GM12878 (cell line): Measurements from ENCODE around the gene PDX1. TPM values are rescaled to one million over a fixed set of nuclear protein-coding genes. Genes with fewer than 3 reads are reported as not detected.

Experiments used
- ATAC-seq: fragments of 200-7000 bp; cut with Tn5 transposase; 3 replicates; pipeline ENCODE4 v1.9.1; 2020; ENCODE audit warnings: mild to moderate bottlenecking, moderate library complexity
- BruUV-seq: library from RNA; stranded (reverse); fragments of 400-500 nt; replicated peaks from 2 replicates; lab custom pipeline; 2021; lab: Mats Ljungman, UMichigan
- CTCF ChIA-PET: fragments of 300-600 bp; sonication (Branson Sonifier 250); formaldehyde crosslinking; extraction: SDS; loops from one replicate; lab custom pipeline; 2021; ENCODE audit warnings: inconsistent platforms; lab: Yijun Ruan, JAX
- POLR2A ChIA-PET: fragments of 350-600 bp; formaldehyde crosslinking; extraction: SDS; loops from one replicate; lab custom pipeline; 2021; ENCODE audit warnings: inconsistent platforms; lab: Charles Lee
- RAD21 ChIA-PET: fragments of 300-600 bp; sonication (Branson Sonifier 250); formaldehyde crosslinking; loops from one replicate; lab custom pipeline; 2023; ENCODE audit warnings: antibody characterized with exemption; ENCODE audit not compliant: unreplicated experiment; lab: Charles Lee
- SMC1A ChIA-PET: fragments of 300-600 bp; sonication (Branson Sonifier 250); formaldehyde crosslinking; loops from one replicate; lab custom pipeline; 2023; ENCODE audit not compliant: unreplicated experiment, uncharacterized antibody; lab: Charles Lee
- DNase-seq: peaks from one replicate; pipeline ENCODE4 v3.0.0-alpha.2; 2011; ENCODE audit warnings: low read depth, low spot score
- FAIRE-seq: peaks from 3 replicates; lab custom pipeline; 2011; peaks lifted over from hg19 to GRCh38; lab: Jason Lieb, UNC
- H2AFZ ChIP-seq: 2 replicates; pipeline ENCODE4 v1.6.0; 2011; ENCODE audit warnings: low read depth, low read length, control low read depth; ENCODE audit not compliant: control insufficient read depth
- H3K27ac ChIP-seq: 2 replicates; pipeline ENCODE4 v1.5.1; 2011; ENCODE audit warnings: control low read depth; ENCODE audit not compliant: control insufficient read depth, insufficient read depth
- H3K27me3 ChIP-seq, 2 experiments: replicated peaks in 1 of 2; 2 replicates each; pipeline versions ENCODE4 v1.6.0 to v1.6.1; 2011; ENCODE audit warnings: low read length in 1 of 2; ENCODE audit not compliant: control insufficient read depth in 2 of 2, insufficient read depth in 2 of 2
- H3K36me3 ChIP-seq, 2 experiments: 2 replicates each; pipeline ENCODE4 v1.5.1; 2011; ENCODE audit warnings: low read length in 1 of 2; ENCODE audit not compliant: control insufficient read depth in 2 of 2, insufficient read depth in 2 of 2
- H3K4me1 ChIP-seq: 2 replicates; pipeline ENCODE4 v1.6.1; 2011; ENCODE audit warnings: mild to moderate bottlenecking, low read length, moderate library complexity, mixed read lengths; ENCODE audit not compliant: control insufficient read depth, insufficient read depth
- H3K4me2 ChIP-seq: 2 replicates; pipeline ENCODE4 v1.6.0; 2011; ENCODE audit warnings: control low read depth; ENCODE audit not compliant: control insufficient read depth, insufficient read depth
- H3K4me3 ChIP-seq: fragments of 200-600 bp; sonication (generic); 2 replicates; pipeline ENCODE4 v1.5.1; 2016
- H3K79me2 ChIP-seq: 2 replicates; pipeline ENCODE4 v1.6.0; 2011; ENCODE audit warnings: low read length; ENCODE audit not compliant: control insufficient read depth, insufficient read depth
- H3K9ac ChIP-seq: 2 replicates; pipeline ENCODE4 v1.8.0; 2011; ENCODE audit warnings: low read length, control low read depth, mixed read lengths; ENCODE audit not compliant: control insufficient read depth, insufficient read depth
- H3K9me3 ChIP-seq: replicated peaks from 3 replicates; pipeline ENCODE4 v1.5.1; 2011; ENCODE audit warnings: mild to moderate bottlenecking, low read length; ENCODE audit not compliant: control insufficient read depth, insufficient read depth
- H4K20me1 ChIP-seq: 2 replicates; pipeline ENCODE4 v1.6.0; 2011; ENCODE audit not compliant: control insufficient read depth, insufficient read depth
- POLR2A ChIP-seq: IDR thresholded peaks from 2 replicates; pipeline ENCODE4 v1.6.1; 2011; ENCODE audit warnings: low read depth, mild to moderate bottlenecking, low read length
- SMAD1 ChIP-seq: fragments of 450-650 bp; IDR thresholded peaks from 2 replicates; pipeline ENCODE4 v1.6.1; 2018; ENCODE audit warnings: mild to moderate bottlenecking, low read depth; ENCODE audit not compliant: partially characterized antibody
- SUZ12 ChIP-seq: fragments of 200-600 bp; sonication (generic); IDR thresholded peaks from one replicate; pipeline ENCODE4 v1.6.1; 2018; ENCODE audit warnings: antibody characterized with exemption, mild to moderate bottlenecking; ENCODE audit not compliant: unreplicated experiment
- WGBS: methylation state at CpG from one replicate; pipeline ENCODE4 v1.1.6; 2016; ENCODE audit warnings: low lambda C conversion rate; ENCODE audit not compliant: insufficient replicate concordance, insufficient coverage; ENCODE audit errors: missing lambda C conversion rate; 5-methylcytosine and 5-hydroxymethylcytosine counted together
- in situ Hi-C: fragments of 300-500 bp; cut with MboI; formaldehyde crosslinking; loops from 9 replicates; pipeline ENCODE4 v1.14.3; 2018; ENCODE audit warnings: mixed read lengths
- intact Hi-C: fragments of 100-400 bp; cut with micrococcal nuclease; formaldehyde crosslinking; loops from one replicate; pipeline ENCODE4 v1.14.2; 2022; ENCODE audit not compliant: unreplicated experiment
- polyA plus RNA-seq, 11 experiments: library from polyadenylated mRNA; depleted of rRNA in 4 of 11; unstranded in 6 of 11; stranded (reverse) in 5 of 11; fragments of >200 nt; fragmentation: Nextera tagmentation in 4 of 11; fragmentation: Illumina TruSeq in 1 of 11; extraction: Ambion mirVana in 4 of 11; extraction: Trizol in 1 of 11; gene quantifications; 1 replicate in 1 of 11; 2 replicates in 10 of 11; pipeline versions ENCODE4 v1.2.1 to v1.2.3, GENCODE V29; 2011 to 2016; ENCODE audit warnings: inconsistent platforms in 2 of 11, missing spikeins in 2 of 11, low read depth in 1 of 11
- total RNA-seq, 4 experiments: library from RNA; depleted of rRNA in 3 of 4; stranded (reverse); fragments of >200 nt in 3 of 4; fragmentation: Illumina TruSeq in 1 of 4; extraction: Trizol in 1 of 4; gene quantifications; 2 replicates each; pipeline versions ENCODE4 v1.2.1 to v1.2.3, GENCODE V29; 2013 to 2021
- TF ChIP-seq, protein P1 (sequence below): fragments of 150-350 bp; IDR thresholded peaks from 2 replicates; pipeline ENCODE4 v1.6.1; 2014; ENCODE audit warnings: mild to moderate bottlenecking, low read depth, low read length

PDX1 gene
- total and polyA plus RNA-seq, 10 of the 15 experiments (the other 5 are each of a cell fraction or from before 2014, with no cell fraction given) = 0.02 to 0.03 TPM; not detected in 8

DNA sequence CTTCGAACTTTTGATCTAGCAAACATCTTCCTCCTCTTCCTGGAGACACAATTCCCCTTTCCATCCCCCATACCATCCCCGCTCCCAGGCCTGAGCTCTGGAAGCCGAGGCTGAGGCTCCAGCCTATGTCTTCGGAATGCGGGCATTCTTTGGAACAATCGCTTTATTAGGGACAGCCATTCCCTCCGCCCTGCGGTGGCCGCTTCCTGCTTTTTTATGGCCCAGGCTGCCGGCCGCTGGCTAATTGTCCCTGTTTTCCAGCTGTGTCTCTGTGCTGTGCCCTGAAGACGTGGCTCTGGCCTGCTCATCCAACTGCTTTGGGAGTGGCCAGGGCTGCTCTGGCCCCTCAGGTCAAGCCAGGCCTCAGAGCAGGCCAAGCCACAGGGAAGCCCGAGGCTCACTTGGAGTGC, 51.4 kb downstream of the PDX1 start:
- H3K27me3 ChIP-seq = peaks cover 20 to 34% of the 10 kb centered on the region in 2 experiments
- BruUV-seq = no TSS peak
- H4K20me1 ChIP-seq = no peaks in the 10 kb centered on the region
- H3K79me2 ChIP-seq = no peaks in the 10 kb centered on the region
- ATAC-seq (no peak), FAIRE-seq (no peak), DNase-seq (no peak)
- no peak overlapping the region for H3K4me3 ChIP-seq
- CTCF ChIA-PET = interaction anchor here (0.9 to 1.1 kb wide), 2 partner anchors 12 to 141 kb away, joined by 3 read pairs; no protein-coding TSS in a partner anchor
- no peaks in the 10 kb centered on the region for H3K4me1 ChIP-seq
- no peak overlapping the region for H3K27ac ChIP-seq
- no peak overlapping the region for H2AFZ ChIP-seq
- no peak for TF ChIP-seq SUZ12
- no peaks in the 10 kb centered on the region for H3K9me3 ChIP-seq
- intact Hi-C loops (no loop called here), in situ Hi-C loops (no loop called here)
- SMC1A ChIA-PET = no interaction called here
- RAD21 ChIA-PET = no interaction called here
- 56% methylated on average over 13 of the region's 13 CpGs for WGBS
- H3K36me3 ChIP-seq = no peaks in the 10 kb centered on the region
- POLR2A ChIA-PET = no interaction called here
- H3K4me2 ChIP-seq = no peak overlapping the region
- no peak overlapping the region for H3K9ac ChIP-seq

DNA sequence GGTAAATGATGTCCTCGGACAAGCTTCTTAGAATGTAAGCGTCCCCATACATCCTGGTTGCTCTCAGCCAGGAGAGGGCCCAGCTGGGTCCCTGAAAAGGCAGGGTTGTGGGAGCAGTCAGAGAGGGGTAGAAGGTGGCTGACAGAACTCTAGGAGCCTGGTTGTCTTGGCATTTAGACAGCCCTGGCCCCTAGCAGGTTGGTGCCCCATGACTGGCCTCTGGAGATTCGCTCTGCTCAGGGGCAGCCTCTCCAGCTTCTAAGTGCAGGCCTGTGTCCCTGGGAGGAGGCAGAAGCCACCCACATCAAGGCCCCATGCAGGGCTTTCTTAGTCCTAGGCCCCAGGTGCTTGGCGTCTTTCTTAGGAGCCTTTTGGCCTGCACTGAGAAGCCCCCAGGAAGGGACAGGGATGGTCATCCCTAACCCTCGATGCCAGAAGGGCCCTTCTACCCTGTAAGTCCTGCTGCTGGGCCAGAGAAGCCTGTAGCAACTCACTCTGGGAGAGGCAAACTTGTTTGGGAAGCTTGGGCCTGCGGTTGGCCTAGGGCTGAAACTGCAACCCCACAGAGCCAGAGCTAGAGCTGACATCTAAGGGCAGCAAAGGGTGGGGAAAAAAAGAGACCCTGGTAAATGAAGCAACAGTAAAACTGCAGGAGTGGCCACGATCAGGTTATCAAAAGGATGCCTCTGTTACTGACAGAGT, 52.1 kb downstream of the PDX1 start:
- in situ Hi-C loops = no loop called here
- TF ChIP-seq, protein P1, sequence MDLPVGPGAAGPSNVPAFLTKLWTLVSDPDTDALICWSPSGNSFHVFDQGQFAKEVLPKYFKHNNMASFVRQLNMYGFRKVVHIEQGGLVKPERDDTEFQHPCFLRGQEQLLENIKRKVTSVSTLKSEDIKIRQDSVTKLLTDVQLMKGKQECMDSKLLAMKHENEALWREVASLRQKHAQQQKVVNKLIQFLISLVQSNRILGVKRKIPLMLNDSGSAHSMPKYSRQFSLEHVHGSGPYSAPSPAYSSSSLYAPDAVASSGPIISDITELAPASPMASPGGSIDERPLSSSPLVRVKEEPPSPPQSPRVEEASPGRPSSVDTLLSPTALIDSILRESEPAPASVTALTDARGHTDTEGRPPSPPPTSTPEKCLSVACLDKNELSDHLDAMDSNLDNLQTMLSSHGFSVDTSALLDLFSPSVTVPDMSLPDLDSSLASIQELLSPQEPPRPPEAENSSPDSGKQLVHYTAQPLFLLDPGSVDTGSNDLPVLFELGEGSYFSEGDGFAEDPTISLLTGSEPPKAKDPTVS = no peak
- TF ChIP-seq SMAD1 (no peak), POLR2A (no peak)
- TF ChIP-seq, all 136 proteins: peak for 0
- H3K4me3 ChIP-seq = no peak overlapping the region

More for the DNA sequence above, 52.1 kb downstream of the PDX1 start:
- DNase-seq = no peak
- H3K36me3 ChIP-seq = no peaks in the 10 kb centered on the region
- ChIA-PET POLR2A (no interaction called here), SMC1A (no interaction called here), RAD21 (no interaction called here), CTCF (interaction anchor here (0.9 to 1.1 kb wide), 2 partner anchors 11 to 141 kb away, joined by 3 read pairs; no protein-coding TSS in a partner anchor)
- no peaks in the 10 kb centered on the region for H3K9me3 ChIP-seq
- H4K20me1 ChIP-seq = no peaks in the 10 kb centered on the region
- no peak overlapping the region for H3K27ac ChIP-seq
- BruUV-seq = no TSS peak
- intact Hi-C loops = no loop called here
- no peak for FAIRE-seq
- H3K4me1 ChIP-seq = no peaks in the 10 kb centered on the region
- no peaks in the 10 kb centered on the region for H3K79me2 ChIP-seq
- H2AFZ ChIP-seq = no peak overlapping the region
- H3K9ac ChIP-seq = no peak overlapping the region
- H3K4me2 ChIP-seq = no peak overlapping the region
- WGBS = 12% methylated on average over 7 of the region's 7 CpGs
- no peak for ATAC-seq
- H3K27me3 ChIP-seq = peaks cover 19 to 37% of the 10 kb centered on the region in 2 experiments
